ENCODE data around the gene KCNT1.

KCNT1 gene

DNA sequence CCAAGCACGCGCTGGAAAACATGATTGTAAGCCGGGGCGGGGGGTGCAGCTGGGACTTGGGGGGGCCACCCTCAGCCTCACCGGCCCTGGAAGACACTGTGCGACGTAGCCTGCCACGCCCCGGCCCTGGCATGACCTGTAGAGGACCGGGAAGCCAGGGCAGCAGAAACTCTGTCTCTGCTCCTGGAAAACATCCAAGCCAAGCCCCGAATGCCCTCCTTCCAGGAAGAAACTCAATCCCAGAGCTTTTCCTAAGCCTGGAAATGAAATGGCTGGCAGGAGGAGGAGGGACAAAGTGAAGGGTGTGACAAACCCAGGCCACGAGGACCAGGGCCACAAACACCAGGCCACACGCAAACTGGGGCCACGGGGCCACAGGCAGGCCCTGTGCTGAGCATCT, 55.4 kb downstream of the KCNT1 start:
- Histone ChIP-seq H3K27me3 (ENCODE audit: insufficient read depth, low read length) (no peaks in the 10 kb centered on the region), H3K9ac (ENCODE audit: low read depth, low read length) (no peak overlapping the region), H3K9me3 (ENCODE audit: insufficient read depth, low read depth, low read length) (peaks cover 4% of the 10 kb centered on the region), H3K4me3 (ENCODE audit: low read length) (no peak overlapping the region), H3K4me1 (ENCODE audit: insufficient read depth, low read length) (no peaks in the 10 kb centered on the region), H3K36me3 (ENCODE audit: insufficient read depth, low read depth, low read length) (no peaks in the 10 kb centered on the region), H3K27ac (ENCODE audit: low read length) (no peak overlapping the region)

DNA sequence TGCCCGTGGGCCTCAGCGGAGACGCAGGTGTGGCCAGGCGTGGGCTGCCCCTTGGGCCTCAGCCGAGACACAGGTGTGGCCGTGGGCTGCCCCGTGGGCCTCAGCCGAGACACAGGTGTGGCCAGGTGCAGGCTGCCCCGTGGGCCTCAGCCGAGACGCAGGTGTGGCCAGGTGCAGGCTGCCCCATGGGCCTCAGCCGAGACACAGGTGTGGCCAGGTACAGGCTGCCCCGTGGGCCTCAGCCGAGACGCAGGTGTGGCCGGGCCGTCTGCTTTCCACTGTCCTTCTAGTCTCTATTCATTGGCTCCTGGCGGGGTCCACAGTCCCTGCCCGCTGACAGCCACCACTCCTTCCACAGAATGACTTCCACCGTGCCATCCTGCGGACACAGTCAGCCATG, 56.1 kb downstream of the KCNT1 start:
- H3K4me1 ChIP-seq (ENCODE audit: insufficient read depth, low read length) = no peaks in the 10 kb centered on the region
- no peaks in the 10 kb centered on the region for H3K27me3 ChIP-seq (ENCODE audit: insufficient read depth, low read length)
- peaks cover 4% of the 10 kb centered on the region for H3K9me3 ChIP-seq (ENCODE audit: insufficient read depth, low read depth, low read length)
- H3K4me3 ChIP-seq (ENCODE audit: low read length) = no peak overlapping the region
- no peak overlapping the region for H3K27ac ChIP-seq (ENCODE audit: low read length)
- no peaks in the 10 kb centered on the region for H3K36me3 ChIP-seq (ENCODE audit: insufficient read depth, low read depth, low read length)
- H3K9ac ChIP-seq (ENCODE audit: low read depth, low read length) = no peak overlapping the region

DNA sequence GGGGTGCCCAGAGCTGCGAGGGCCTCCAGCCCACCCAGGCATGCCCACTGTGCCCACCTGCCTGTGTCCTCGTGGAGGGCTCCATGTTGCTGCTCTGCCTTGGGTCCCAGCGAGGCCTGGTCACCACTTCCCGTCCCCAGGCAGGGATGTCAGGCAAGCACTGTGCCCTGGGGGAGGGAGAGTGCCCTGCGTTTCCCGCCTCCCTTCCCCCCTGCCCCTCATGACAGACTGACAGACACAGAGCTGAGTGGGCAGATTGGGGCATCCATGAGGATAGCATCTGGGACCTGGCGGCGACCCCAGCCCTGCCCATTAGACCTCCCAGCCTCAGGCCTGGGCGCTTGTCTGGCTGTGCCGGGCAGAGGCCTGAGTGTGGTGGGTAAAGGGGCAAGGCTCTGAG, 56.9 kb downstream of the KCNT1 start:
- Histone ChIP-seq H3K36me3 (ENCODE audit: insufficient read depth, low read depth, low read length) (no peaks in the 10 kb centered on the region), H3K4me1 (ENCODE audit: insufficient read depth, low read length) (no peaks in the 10 kb centered on the region), H3K9ac (ENCODE audit: low read depth, low read length) (no peak overlapping the region), H3K9me3 (ENCODE audit: insufficient read depth, low read depth, low read length) (peaks cover 4% of the 10 kb centered on the region), H3K4me3 (ENCODE audit: low read length) (no peak overlapping the region), H3K27me3 (ENCODE audit: insufficient read depth, low read length) (no peaks in the 10 kb centered on the region), H3K27ac (ENCODE audit: low read length) (no peak overlapping the region)

DNA sequence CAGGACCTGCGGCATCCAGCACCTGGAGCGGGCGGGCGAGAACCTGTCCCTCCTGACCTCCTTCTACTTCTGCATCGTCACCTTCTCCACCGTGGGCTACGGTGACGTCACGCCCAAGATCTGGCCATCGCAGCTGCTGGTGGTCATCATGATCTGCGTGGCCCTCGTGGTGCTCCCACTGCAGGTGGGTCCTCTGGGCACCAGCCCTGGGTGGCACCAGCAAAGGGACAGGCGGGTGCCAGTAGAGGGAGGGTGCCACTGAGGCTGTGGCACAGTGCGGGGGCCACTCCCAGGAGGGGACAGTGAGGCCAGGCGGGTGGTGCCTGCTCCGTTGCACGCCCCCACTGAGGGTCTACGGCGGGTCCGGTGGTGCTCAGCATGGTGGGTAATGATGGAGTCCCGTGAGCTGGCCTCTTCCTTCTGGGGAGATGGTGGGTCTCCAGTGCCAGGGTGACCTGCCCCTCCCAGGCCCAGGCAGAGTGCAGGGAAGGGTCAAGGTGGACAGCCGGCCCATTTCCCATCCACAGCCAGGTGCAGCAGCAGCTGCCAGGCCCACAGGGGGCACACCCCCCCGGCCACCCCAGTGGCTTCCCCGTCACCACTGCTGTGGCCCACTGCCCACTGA, 57.8 kb downstream of the KCNT1 start:
- Histone ChIP-seq H3K4me1 (ENCODE audit: insufficient read depth, low read length) (no peaks in the 10 kb centered on the region), H3K4me3 (ENCODE audit: low read length) (no peak overlapping the region), H3K9ac (ENCODE audit: low read depth, low read length) (no peak overlapping the region), H3K27me3 (ENCODE audit: insufficient read depth, low read length) (no peaks in the 10 kb centered on the region), H3K27ac (ENCODE audit: low read length) (no peak overlapping the region), H3K36me3 (ENCODE audit: insufficient read depth, low read depth, low read length) (no peaks in the 10 kb centered on the region), H3K9me3 (ENCODE audit: insufficient read depth, low read depth, low read length) (peaks cover 4% of the 10 kb centered on the region)

DNA sequence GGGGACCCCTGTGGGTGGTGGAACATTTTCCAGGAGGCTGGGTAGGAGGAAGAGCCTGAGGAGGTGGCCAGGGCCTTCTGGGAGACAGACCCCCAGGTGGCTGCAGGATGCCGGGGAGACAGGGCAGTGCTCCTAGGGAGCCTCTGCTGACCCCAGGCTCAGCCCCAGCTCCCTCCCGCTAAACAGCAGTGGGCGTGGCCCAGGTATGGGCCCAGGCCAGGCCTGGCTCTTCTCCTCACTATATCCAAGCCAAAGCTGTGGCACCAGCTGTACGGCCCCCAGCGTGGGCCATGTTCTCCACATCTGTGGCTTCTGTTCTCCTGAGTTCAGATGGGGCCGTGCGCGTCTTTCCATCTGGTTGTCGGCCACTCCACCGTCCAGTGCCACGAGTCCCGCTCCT, 58.5 kb downstream of the KCNT1 start:
- Histone ChIP-seq H3K4me1 (ENCODE audit: insufficient read depth, low read length) (no peaks in the 10 kb centered on the region), H3K4me3 (ENCODE audit: low read length) (no peak overlapping the region), H3K9me3 (ENCODE audit: insufficient read depth, low read depth, low read length) (peaks cover 3% of the 10 kb centered on the region), H3K27me3 (ENCODE audit: insufficient read depth, low read length) (no peaks in the 10 kb centered on the region), H3K27ac (ENCODE audit: low read length) (no peak overlapping the region), H3K36me3 (ENCODE audit: insufficient read depth, low read depth, low read length) (no peaks in the 10 kb centered on the region), H3K9ac (ENCODE audit: low read depth, low read length) (no peak overlapping the region)

DNA sequence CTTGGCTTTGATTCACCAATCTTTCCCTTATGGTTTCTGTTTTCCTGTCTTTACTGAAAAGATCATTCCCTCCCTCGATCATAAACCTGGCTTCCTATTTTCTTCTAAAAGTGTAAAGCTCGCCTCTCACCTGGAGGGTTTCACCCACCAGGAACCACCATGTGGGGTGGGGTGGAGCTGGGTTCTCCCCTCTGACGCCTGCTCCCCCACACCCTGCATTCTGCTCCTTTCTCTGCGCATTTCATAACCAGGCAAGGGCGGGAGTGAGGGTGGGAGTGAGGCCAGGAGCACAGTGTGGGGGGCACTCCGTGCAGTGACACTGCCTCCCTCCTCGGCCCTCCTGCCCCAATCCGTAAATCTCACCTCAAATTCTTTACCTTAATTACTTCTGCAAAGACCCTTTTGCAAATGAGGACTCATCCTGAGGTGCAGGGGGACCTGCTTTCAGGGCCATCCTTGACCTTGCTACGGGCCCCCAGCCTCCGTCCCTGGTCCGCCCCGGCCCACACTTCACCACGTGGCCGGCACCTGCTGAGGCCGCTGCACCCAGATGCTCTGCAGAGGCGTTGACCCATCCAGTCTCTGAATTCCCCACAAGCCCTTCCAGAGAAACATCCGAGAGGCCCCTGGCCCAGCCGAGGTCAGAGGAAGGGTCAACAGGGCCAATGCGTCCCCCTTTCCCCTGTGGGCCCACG, 59.3 kb downstream of the KCNT1 start:
- Histone ChIP-seq H3K27ac (ENCODE audit: low read length) (no peak overlapping the region), H3K27me3 (ENCODE audit: insufficient read depth, low read length) (no peaks in the 10 kb centered on the region), H3K4me3 (ENCODE audit: low read length) (no peak overlapping the region), H3K4me1 (ENCODE audit: insufficient read depth, low read length) (no peaks in the 10 kb centered on the region), H3K9me3 (ENCODE audit: insufficient read depth, low read depth, low read length) (peaks cover 6% of the 10 kb centered on the region; the same call in 1 of the 2 replicates), H3K9ac (ENCODE audit: low read depth, low read length) (no peak overlapping the region), H3K36me3 (ENCODE audit: insufficient read depth, low read depth, low read length) (no peaks in the 10 kb centered on the region)

DNA sequence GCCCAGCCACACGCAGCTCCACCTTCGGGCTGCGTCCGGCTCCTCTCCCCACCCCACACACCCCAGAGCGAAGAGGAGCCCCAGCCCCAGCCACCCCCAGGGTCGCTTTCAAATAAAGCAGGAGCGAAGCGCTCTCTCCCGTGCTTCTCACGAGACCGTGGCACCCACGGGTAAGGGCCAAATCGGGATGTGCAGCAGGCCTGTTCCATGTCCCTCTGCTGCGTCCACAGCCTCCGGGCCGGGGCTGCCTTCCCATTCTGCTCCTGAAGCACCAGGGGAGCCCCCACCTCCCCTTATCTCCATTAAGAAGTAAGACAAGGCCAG, 59.8 kb downstream of the KCNT1 start:
- Histone ChIP-seq H3K27ac (ENCODE audit: low read length) (no peak overlapping the region), H3K4me1 (ENCODE audit: insufficient read depth, low read length) (no peaks in the 10 kb centered on the region), H3K36me3 (ENCODE audit: insufficient read depth, low read depth, low read length) (no peaks in the 10 kb centered on the region), H3K9ac (ENCODE audit: low read depth, low read length) (no peak overlapping the region), H3K27me3 (ENCODE audit: insufficient read depth, low read length) (no peaks in the 10 kb centered on the region), H3K4me3 (ENCODE audit: low read length) (no peak overlapping the region), H3K9me3 (ENCODE audit: insufficient read depth, low read depth, low read length) (peaks cover 10% of the 10 kb centered on the region; the same call in 1 of the 2 replicates)

DNA sequence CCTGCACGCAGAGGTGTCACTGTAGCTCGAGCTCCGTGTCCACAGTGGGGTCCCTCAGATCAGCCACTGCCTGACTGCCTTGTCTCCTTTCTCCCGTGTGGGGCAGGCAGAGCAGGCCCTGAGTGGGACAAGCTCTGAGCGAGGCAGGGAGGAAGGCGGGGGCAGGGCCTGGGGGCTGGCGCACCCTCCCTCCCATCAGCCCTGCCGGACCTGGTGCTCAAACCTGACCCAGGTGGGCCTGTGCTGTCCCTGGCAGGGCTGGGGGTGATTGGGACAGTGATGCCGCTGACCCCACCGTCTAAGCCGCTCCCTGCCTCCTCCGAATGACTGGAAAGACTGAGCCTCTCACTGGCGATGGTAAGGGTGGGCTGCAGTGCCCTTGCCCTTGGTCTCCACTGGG, 60.9 kb downstream of the KCNT1 start:
- Histone ChIP-seq H3K27me3 (ENCODE audit: insufficient read depth, low read length) (no peaks in the 10 kb centered on the region), H3K4me1 (ENCODE audit: insufficient read depth, low read length) (no peaks in the 10 kb centered on the region), H3K36me3 (ENCODE audit: insufficient read depth, low read depth, low read length) (no peaks in the 10 kb centered on the region), H3K4me3 (ENCODE audit: low read length) (no peak overlapping the region), H3K27ac (ENCODE audit: low read length) (no peak overlapping the region), H3K9ac (ENCODE audit: low read depth, low read length) (no peak overlapping the region), H3K9me3 (ENCODE audit: insufficient read depth, low read depth, low read length) (peaks cover 13% of the 10 kb centered on the region; the same call in 1 of the 2 replicates)

DNA sequence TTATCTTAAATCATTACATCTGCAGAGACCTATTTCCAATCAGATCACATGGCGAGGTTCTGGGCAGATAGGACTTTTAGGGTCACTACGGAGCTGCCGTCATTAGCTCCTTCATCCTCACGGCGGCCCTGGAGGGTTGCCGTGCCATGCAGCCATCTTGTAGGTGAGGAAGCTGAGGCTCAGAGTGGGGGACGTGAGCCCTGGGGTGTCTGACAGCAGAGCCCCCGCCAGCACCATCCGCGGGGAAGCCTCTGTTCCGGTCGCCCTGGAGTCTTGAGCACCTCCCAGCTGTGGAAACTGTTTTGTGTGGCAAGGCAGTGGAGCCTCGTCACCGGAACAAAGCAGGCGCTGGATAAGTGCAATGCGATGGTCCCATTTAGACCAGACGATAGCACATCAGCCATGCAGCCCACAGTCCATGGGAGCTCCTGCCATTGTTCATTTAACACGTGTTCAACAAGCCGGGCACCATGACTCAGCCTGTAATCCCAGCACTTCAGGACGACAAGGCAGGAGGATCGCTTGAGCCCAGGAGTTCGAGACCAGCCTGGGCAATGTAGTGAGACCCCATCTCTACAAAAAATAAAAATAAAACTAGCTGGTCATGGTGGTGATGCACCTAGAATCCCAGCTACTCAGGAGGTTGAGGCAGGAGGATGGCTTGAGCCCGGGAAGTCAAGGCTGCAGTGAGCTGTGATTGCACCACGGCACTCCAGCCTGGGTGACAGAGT, 61.9 kb downstream of the KCNT1 start:
- Histone ChIP-seq H3K36me3 (ENCODE audit: insufficient read depth, low read depth, low read length) (no peaks in the 10 kb centered on the region), H3K4me1 (ENCODE audit: insufficient read depth, low read length) (no peaks in the 10 kb centered on the region), H3K4me3 (ENCODE audit: low read length) (no peak overlapping the region), H3K9ac (ENCODE audit: low read depth, low read length) (no peak overlapping the region), H3K27me3 (ENCODE audit: insufficient read depth, low read length) (no peaks in the 10 kb centered on the region), H3K27ac (ENCODE audit: low read length) (no peak overlapping the region), H3K9me3 (ENCODE audit: insufficient read depth, low read depth, low read length) (peaks cover 13% of the 10 kb centered on the region; the same call in 1 of the 2 replicates)

DNA sequence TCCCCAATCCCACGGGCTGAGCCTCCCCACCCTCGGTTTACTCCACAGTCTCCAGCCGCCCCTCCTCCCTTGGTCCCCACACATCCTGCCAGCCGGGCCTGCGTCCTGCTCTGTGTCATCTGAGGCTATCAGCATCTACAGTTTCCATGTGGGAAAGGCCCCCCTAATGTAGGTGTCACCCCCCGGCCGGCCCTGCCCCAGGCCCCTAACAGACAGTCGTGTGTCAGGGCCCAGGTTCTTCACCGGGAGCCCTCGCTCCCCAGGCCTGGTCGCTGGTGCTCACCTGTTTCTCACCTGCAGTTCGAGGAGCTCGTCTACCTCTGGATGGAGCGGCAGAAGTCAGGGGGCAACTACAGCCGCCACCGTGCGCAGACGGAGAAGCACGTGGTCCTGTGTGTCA, 62.7 kb downstream of the KCNT1 start:
- no peak overlapping the region for H3K27ac ChIP-seq (ENCODE audit: low read length)

DNA sequence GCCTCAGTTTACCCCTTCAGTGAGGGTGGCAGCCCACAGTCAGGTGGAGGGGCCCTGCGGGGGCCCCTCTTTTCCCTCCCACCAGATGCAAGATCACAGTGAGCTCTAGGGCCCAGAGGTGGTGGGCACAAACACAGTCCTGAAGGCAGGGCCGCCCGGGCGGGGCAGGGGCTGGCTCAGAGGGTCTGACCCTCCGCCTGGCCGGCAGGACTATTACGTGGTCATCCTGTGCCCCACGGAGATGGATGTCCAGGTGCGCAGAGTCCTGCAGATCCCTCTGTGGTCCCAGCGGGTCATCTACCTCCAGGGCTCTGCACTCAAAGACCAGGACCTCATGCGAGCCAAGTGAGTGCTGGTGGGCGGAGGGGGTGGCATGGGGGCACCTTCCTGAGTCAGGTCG, 63.4 kb downstream of the KCNT1 start:
- no peak overlapping the region for H3K4me3 ChIP-seq (ENCODE audit: low read length)
- H3K27ac ChIP-seq (ENCODE audit: low read length) = no peak overlapping the region
- H3K9ac ChIP-seq (ENCODE audit: low read depth, low read length) = no peak overlapping the region
- H3K36me3 ChIP-seq (ENCODE audit: insufficient read depth, low read depth, low read length) = no peaks in the 10 kb centered on the region
- H3K4me1 ChIP-seq (ENCODE audit: insufficient read depth, low read length) = no peaks in the 10 kb centered on the region
- H3K27me3 ChIP-seq (ENCODE audit: insufficient read depth, low read length) = no peaks in the 10 kb centered on the region
- H3K9me3 ChIP-seq (ENCODE audit: insufficient read depth, low read depth, low read length) = peaks cover 13% of the 10 kb centered on the region; the same call in 1 of the 2 replicates

More for the DNA sequence above, 62.7 kb downstream of the KCNT1 start:
- Histone ChIP-seq H3K27me3 (ENCODE audit: insufficient read depth, low read length) (no peaks in the 10 kb centered on the region), H3K36me3 (ENCODE audit: insufficient read depth, low read depth, low read length) (no peaks in the 10 kb centered on the region), H3K9ac (ENCODE audit: low read depth, low read length) (no peak overlapping the region), H3K4me3 (ENCODE audit: low read length) (no peak overlapping the region), H3K9me3 (ENCODE audit: insufficient read depth, low read depth, low read length) (peaks cover 13% of the 10 kb centered on the region; the same call in 1 of the 2 replicates), H3K4me1 (ENCODE audit: insufficient read depth, low read length) (no peaks in the 10 kb centered on the region)

DNA sequence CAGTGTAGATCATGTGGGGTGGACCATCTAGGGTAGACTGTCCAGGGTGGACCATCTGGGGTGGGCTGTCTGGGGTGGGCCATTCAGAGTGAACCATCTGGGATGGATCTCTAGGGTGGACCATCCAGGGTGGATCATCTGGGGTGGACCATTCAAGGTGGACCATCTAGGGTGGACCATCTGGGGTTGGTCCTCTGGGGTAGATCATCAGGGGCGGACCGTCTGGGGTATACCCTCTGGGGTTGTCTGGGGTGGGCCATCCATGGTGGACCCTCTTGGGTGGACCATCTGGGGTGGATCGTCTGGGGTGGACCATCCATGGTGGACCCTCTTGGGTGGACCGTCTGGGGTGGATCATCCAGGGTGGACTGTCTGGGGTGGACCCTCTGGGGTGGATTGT, 64.3 kb downstream of the KCNT1 start:
- Histone ChIP-seq H3K9me3 (ENCODE audit: insufficient read depth, low read depth, low read length) (peaks cover 13% of the 10 kb centered on the region; the same call in 1 of the 2 replicates), H3K27ac (ENCODE audit: low read length) (no peak overlapping the region), H3K9ac (ENCODE audit: low read depth, low read length) (no peak overlapping the region), H3K4me1 (ENCODE audit: insufficient read depth, low read length) (no peaks in the 10 kb centered on the region), H3K36me3 (ENCODE audit: insufficient read depth, low read depth, low read length) (no peaks in the 10 kb centered on the region), H3K4me3 (ENCODE audit: low read length) (no peak overlapping the region), H3K27me3 (ENCODE audit: insufficient read depth, low read length) (no peaks in the 10 kb centered on the region)

Data from iPS-20b (cell line).